Duodenal mucosa (tissue), 2 donors: Measurements from ENCODE around the gene TEAD1.

Experiments
- H3K27ac ChIP-seq: one replicate; pipeline ENCODE4 v1.7.0; 2013; ENCODE audit warnings: low read depth, low read length
- H3K27me3 ChIP-seq, 2 donors: one replicate each; pipeline ENCODE4 v1.7.0; 2013; ENCODE audit warnings: low read length in 2 of 2, control low read depth in 1 of 2; ENCODE audit not compliant: insufficient read depth in 2 of 2, control insufficient read depth in 1 of 2
- H3K36me3 ChIP-seq, 2 donors: one replicate each; pipeline ENCODE4 v1.7.0; 2013; ENCODE audit warnings: low read length in 2 of 2, control low read depth in 1 of 2; ENCODE audit not compliant: insufficient read depth in 2 of 2, control insufficient read depth in 1 of 2
- H3K4me1 ChIP-seq, 2 donors: one replicate each; pipeline ENCODE4 v1.7.0; 2013; ENCODE audit warnings: low read length in 2 of 2, control low read depth in 1 of 2; ENCODE audit not compliant: insufficient read depth in 2 of 2, control insufficient read depth in 1 of 2
- H3K4me3 ChIP-seq, 2 donors: one replicate each; pipeline ENCODE4 v1.7.0; 2013; ENCODE audit warnings: low read length in 2 of 2, low read depth in 1 of 2
- H3K9ac ChIP-seq, 2 donors: one replicate each; pipeline ENCODE4 v1.7.0; 2013; ENCODE audit warnings: low read length in 2 of 2, low read depth in 1 of 2
- H3K9me3 ChIP-seq, 2 donors: one replicate each; pipeline ENCODE4 v1.7.0; 2013; ENCODE audit warnings: low read length in 2 of 2, control low read depth in 1 of 2; ENCODE audit not compliant: control insufficient read depth in 1 of 2

TEAD1 gene

DNA sequence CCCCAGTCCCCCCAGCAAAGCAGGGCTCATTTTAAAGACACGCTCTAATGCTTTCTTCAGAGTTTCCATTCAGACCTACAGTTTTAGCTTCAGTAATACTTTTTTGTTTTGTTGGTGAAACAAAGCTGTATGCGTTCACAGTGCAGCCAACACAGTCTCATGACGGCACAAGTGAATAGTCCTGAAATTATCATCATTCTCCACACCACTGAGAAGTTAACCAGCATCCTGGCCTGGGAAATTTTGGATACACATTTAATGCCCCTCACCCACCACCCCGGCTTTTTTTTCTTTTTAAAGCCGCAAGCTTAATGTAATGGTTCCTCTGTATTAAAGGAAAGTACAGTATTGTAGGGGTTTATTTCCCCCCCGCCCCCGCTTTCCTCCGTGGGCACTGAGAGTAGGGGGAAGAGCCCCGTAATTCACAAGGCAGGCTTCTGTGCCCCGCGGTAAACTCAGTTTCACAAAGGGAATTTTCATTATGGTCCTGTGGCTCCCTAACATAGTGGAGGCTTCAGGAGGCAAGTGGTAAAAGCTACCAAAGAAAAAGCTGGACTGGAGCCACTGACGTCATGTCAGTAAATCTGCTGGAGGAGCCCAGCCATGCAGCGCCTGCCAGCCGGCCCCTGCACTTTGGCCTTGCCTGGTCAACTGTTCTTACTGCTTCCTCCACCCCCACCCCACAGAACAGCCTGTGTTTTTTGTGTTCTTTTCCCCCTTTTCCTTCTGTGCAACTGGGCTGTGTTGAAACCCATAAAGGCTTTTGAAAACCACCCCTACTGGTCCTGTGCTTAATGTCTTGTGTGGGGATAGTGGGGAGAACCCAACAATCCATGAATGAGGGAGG is 18.2 kb downstream of the TEAD1 start:
- Histone ChIP-seq H3K9me3 (no peaks in the 10 kb centered on the region), H3K27ac (peak overlapping the region; percentile 55), H3K4me3 (peak overlapping the region; percentile 32 to 44), H3K4me1 (peaks cover 35 to 48% of the 10 kb centered on the region in 2 donors), H3K9ac (peak overlapping the region; percentile 39 to 56), H3K36me3 (no peaks in the 10 kb centered on the region), H3K27me3 (no peaks in the 10 kb centered on the region)

DNA sequence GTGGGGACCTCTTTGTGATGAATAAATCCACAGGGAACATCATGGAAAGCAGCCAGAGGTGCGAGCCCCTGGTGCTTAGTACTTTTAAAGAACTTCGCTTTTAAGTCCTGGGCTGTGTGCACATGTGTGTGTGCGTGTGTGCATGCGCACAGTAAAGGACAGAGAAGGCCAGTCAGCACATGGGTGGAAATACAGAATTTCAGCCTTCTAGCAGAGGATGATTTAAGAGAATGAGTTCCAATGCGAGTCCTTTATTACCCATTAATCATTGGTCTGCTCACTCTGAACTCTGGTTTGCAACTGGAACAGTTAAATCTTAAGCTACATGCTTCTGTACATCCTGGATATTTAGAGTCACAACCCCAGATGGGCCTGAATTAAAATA is 18.9 kb downstream of the TEAD1 start:
- H3K9me3 ChIP-seq = no peaks in the 10 kb centered on the region
- peaks cover 35 to 48% of the 10 kb centered on the region in 2 donors for H3K4me1 ChIP-seq
- H3K4me3 ChIP-seq = peak overlapping the region in 1 of 2 donors; percentile 15
- H3K9ac ChIP-seq = peak overlapping the region; percentile 39 to 56
- H3K27ac ChIP-seq = peak overlapping the region; percentile 55
- no peaks in the 10 kb centered on the region for H3K36me3 ChIP-seq
- no peaks in the 10 kb centered on the region for H3K27me3 ChIP-seq

DNA sequence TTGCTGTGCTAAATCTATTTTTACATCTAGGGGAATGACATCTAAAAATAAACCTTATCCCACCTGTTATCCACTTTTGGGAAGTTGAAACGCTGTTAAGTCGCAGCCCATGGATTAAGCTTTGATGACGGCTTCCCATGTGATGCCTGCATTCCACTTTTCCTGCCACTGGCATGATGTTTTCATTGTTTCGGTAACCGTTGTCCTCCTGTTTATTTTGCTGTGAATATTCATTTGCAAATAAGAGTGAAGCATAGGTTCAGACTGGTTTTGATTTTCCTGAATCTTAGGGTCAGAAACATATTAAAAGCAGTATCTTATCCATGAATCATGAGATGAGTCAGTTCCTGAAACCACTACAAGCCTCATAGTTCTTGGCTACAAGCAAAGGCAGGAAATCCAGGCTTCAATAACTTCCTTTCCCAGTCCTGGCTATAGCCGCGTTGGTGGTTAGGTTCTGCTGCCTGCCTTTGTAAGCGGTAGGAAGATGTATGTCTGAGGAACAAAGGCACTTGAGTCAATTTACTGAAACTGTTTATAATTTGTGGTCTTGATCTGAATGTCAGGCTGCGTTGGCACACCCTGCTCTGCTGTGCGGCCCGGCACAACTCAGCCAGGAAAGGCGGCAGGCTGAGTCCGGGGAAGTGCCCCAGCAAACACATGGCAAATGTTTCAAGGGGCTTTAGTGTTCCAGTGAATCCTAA is 19.4 kb downstream of the TEAD1 start:
- Histone ChIP-seq H3K4me1 (peaks cover 35 to 48% of the 10 kb centered on the region in 2 donors), H3K9ac (peak overlapping the region; percentile 39 to 56), H3K4me3 (peak overlapping the region; percentile 7 to 27), H3K27me3 (no peaks in the 10 kb centered on the region), H3K36me3 (no peaks in the 10 kb centered on the region), H3K9me3 (no peaks in the 10 kb centered on the region), H3K27ac (peak overlapping the region; percentile 55)

DNA sequence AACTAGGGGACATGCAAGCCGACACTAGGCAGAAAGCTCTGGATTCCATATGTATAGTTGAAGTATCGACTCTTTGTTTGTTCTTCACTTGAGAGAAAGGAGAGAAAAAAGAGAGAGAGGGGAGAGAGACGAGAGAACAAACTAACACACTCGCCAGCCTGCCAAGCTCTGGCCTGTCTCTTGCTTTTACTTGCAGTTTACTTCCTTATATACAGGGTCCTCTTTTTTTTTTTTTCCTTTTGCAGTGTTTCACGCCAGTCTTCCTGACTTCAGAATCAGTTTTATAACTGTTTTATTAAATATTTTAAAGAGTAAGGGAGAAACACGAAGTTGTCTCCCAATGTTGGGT is 19.9 kb downstream of the TEAD1 start:
- H3K36me3 ChIP-seq = no peaks in the 10 kb centered on the region
- peak overlapping the region; percentile 55 for H3K27ac ChIP-seq
- H3K27me3 ChIP-seq = no peaks in the 10 kb centered on the region
- H3K9ac ChIP-seq = peak overlapping the region; percentile 34 to 56
- H3K4me3 ChIP-seq = peak overlapping the region; percentile 7 to 27
- peaks cover 34 to 48% of the 10 kb centered on the region in 2 donors for H3K4me1 ChIP-seq
- no peaks in the 10 kb centered on the region for H3K9me3 ChIP-seq

DNA sequence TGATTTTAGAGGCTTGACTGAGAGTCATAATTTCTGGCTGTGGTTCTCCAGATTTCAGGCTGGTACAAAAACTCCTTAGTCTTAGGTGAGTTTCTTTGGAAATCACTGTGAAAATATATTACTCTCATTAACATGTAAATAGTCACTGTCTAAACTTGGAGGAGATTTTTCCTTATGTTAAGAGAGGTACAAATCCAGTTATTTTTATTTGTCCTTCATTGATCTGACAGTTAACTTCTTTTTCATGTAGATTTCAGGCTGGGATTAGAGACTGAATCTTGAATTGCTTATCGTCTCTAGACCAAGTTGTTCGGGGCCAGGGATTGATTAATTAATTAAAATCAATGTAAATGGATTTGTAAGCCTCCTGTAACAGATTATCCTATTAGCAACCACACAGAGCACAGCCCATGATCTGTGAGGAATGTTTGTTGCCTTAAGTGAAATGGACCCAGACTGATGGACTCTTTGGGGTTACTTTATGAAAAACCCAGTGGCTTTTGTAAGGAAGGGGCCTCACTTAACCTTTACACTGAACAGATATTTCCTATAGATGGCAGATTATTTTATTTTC is 21.1 kb downstream of the TEAD1 start:
- Histone ChIP-seq H3K4me3 (no peak overlapping the region), H3K4me1 (peaks cover 31 to 48% of the 10 kb centered on the region in 2 donors), H3K9me3 (no peaks in the 10 kb centered on the region), H3K9ac (no peak overlapping the region), H3K27ac (no peak overlapping the region), H3K36me3 (no peaks in the 10 kb centered on the region), H3K27me3 (no peaks in the 10 kb centered on the region)

DNA sequence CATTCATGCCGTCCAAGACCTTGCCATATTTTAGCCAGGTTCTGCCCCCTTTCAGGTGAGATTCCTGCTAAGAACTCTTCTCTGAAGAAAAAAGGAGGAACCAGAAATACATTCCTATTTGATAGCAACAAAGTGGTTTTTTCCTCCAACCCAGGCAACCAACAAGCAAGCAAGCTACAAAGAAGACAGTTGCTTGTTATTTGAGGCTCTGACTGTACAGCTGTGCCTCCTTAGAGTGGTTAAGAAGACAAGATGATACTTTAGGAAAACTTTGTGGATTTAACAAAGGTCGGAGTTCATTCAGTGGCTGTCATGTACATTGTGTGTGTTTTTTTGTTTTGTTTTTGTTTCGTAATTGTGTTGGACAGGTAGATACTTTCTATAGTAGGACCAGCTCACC is 21.7 kb downstream of the TEAD1 start:
- H3K27me3 ChIP-seq = no peaks in the 10 kb centered on the region

DNA sequence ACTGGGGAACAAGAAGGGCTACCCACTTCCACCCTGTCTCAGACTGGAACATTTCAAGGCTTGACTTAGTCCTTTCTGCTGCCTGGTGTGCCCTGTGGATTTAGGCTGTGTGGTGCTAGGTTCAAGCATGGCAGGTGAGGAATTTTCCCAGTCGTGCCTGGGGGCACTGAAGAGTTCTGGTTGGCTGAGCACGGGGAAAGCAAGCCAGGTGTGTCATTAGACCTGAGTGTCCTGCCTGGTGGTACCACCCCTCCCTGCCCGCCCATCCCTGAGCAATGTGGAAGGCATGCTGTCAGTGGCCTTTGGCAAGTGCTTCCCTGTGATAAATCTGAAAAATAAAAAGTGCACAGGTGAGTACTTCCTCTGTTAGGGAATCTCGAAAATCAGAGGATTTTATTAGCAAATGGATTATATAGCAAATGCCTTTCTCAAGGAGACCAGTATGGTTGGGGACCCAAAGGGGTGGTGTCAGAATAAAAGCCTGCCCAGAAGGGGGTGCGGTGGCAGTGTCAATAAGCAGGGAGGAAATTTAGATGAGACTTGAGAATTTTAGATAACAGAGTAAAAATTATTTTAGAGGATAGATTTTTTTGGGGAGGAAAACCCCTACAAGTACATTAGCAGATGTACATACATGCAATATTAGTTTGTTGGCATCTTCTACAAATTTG is 22.8 kb downstream of the TEAD1 start:
- Histone ChIP-seq H3K4me3 (no peak overlapping the region), H3K9ac (no peak overlapping the region), H3K36me3 (no peaks in the 10 kb centered on the region), H3K9me3 (no peaks in the 10 kb centered on the region), H3K27me3 (no peaks in the 10 kb centered on the region), H3K4me1 (peaks cover 28 to 37% of the 10 kb centered on the region in 2 donors), H3K27ac (no peak overlapping the region)

More for the DNA sequence above, 21.7 kb downstream of the TEAD1 start:
- H3K27ac ChIP-seq = no peak overlapping the region
- no peaks in the 10 kb centered on the region for H3K36me3 ChIP-seq
- peaks cover 31 to 48% of the 10 kb centered on the region in 2 donors for H3K4me1 ChIP-seq
- H3K9me3 ChIP-seq = no peaks in the 10 kb centered on the region
- H3K9ac ChIP-seq = no peak overlapping the region
- no peak overlapping the region for H3K4me3 ChIP-seq

DNA sequence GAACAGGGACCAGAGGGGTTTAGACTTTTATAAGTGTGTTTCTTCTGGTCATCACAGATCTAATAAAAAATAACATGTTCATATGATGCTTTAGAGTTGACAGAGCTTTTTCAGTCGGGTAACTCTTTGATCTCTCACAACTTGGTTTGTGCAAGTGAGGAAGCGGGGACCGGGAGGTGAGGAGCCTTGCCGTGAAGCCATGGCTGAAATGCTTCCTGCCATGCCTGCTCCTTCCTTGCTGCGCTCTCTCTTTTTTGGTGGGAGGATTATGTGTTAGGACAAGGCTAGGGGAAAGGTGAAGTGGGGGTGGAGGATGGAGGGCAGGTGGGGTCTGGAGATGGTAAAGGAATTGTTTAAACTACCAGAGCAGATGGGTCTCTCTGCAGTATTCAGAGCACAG is 23.8 kb downstream of the TEAD1 start:
- H3K9me3 ChIP-seq = no peaks in the 10 kb centered on the region
- peaks cover 18 to 29% of the 10 kb centered on the region in 2 donors for H3K4me1 ChIP-seq
- no peak overlapping the region for H3K27ac ChIP-seq
- H3K27me3 ChIP-seq = no peaks in the 10 kb centered on the region
- H3K9ac ChIP-seq = no peak overlapping the region
- no peak overlapping the region for H3K4me3 ChIP-seq
- no peaks in the 10 kb centered on the region for H3K36me3 ChIP-seq

DNA sequence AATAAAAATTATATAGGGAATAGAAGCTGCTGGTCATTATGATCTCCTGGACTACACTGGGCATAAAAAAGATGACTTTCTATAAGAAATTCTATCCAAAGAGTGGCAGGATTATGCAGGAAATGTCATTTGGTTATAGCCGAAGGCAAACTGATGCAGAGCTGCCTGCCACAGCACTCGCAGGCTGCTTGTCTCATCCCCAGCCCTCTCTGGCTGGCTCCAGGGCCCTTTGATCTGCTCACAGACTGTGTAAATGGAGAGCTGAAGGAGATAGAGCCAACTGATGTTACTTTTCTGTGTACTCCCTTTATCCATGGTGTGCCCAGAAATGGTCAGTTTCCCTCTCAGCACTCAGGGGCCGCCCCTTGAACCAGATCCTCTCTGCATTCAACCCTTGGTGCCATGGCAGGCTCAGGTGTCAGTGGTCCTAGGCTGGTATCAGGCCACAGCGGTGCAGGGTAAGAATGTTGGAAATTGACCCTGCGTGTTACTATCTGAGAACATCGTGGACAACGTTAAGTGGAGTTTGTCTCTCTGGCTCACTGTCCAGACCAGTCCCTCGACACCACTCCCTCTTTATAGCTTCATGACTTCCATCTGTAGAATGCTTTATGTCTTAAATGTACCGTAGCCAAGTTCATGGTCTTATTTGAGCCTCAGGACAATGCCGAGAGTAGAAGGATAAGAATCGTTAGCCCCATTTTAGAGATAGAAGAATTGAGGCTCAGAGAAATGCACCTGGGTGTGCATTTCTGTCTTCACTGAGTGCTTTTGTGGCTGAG is 27.8 kb downstream of the TEAD1 start:
- no peak overlapping the region for H3K27ac ChIP-seq
- H3K27me3 ChIP-seq = no peaks in the 10 kb centered on the region
- H3K4me1 ChIP-seq = peaks cover 0 to 3% of the 10 kb centered on the region in 2 donors
- no peaks in the 10 kb centered on the region for H3K36me3 ChIP-seq
- no peak overlapping the region for H3K4me3 ChIP-seq
- no peak overlapping the region for H3K9ac ChIP-seq
- no peaks in the 10 kb centered on the region for H3K9me3 ChIP-seq
